ENCODE data around the gene PWWP2A.
"Not testable (repeated sequence)": the region's sequence is repeated elsewhere in the genome, so short reads cannot be mapped to it uniquely, and the experiment has no call there.

The PWWP2A gene

DNA sequence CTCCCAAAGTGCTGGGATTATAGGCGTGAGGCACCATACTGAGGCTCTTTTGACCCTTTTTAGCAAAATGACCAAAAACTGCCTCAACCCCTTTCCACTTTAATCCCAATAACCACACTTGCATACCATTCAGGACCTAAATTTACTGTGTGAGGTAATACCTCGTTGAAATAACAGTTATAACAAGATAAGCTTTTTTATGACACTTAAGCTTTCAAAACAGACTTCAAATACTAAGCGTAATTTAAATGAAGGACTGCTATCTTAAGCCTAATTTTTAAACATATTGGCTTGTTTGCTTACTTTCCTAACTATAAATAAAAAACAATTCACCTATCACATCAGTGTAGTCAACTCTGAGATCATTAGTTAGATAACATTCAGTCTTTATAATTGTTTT is 37.8 kb downstream of the PWWP2A start:
- DNase-seq (ENCODE audit: low read depth): no peak
- TF ChIP-seq, protein P1, sequence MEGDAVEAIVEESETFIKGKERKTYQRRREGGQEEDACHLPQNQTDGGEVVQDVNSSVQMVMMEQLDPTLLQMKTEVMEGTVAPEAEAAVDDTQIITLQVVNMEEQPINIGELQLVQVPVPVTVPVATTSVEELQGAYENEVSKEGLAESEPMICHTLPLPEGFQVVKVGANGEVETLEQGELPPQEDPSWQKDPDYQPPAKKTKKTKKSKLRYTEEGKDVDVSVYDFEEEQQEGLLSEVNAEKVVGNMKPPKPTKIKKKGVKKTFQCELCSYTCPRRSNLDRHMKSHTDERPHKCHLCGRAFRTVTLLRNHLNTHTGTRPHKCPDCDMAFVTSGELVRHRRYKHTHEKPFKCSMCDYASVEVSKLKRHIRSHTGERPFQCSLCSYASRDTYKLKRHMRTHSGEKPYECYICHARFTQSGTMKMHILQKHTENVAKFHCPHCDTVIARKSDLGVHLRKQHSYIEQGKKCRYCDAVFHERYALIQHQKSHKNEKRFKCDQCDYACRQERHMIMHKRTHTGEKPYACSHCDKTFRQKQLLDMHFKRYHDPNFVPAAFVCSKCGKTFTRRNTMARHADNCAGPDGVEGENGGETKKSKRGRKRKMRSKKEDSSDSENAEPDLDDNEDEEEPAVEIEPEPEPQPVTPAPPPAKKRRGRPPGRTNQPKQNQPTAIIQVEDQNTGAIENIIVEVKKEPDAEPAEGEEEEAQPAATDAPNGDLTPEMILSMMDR (IDR thresholded peaks at IDR 0.05; ENCODE audit: control insufficient read depth, insufficient read depth, low read depth, low read length, missing control alignments): no peak
- no peak overlapping the region for H3K4me3 ChIP-seq (ENCODE audit: control insufficient read depth, low read depth, low read length)

GRCh38 chr5:160079753-160080152 is 39.5 kb downstream of the PWWP2A start:
- TF ChIP-seq, protein P1 (IDR thresholded peaks at IDR 0.05; ENCODE audit: control insufficient read depth, insufficient read depth, low read depth, low read length, missing control alignments): no peak
- H3K4me3 ChIP-seq (ENCODE audit: control insufficient read depth, low read depth, low read length): no peak overlapping the region
- no peak for DNase-seq (ENCODE audit: low read depth)

DNA sequence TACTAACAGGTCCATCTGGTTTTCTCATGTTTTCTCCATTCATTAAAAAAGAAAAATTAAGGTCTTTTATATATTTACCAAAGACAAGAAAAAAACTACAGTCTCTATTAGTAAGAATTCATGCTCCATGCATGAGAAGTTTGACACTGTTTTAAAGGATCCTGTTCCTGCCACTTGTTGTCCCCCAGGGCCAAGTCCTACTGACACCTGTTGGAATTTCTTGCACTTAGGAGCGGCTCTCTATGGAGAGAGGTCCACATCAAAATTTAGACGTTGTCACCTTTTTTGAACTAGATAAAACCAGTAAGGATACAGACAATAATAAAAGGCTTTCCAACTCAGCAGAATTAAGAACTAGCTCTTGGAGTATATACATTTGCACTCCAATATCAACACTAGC is 42.3 kb downstream of the PWWP2A start:
- H3K4me3 ChIP-seq (ENCODE audit: control insufficient read depth, low read depth, low read length): no peak overlapping the region
- DNase-seq (ENCODE audit: low read depth): no peak
- TF ChIP-seq, protein P1 (IDR thresholded peaks at IDR 0.05; ENCODE audit: control insufficient read depth, insufficient read depth, low read depth, low read length, missing control alignments): no peak

- DNase-seq (ENCODE audit: low read depth): no peak
- H3K4me3 ChIP-seq (ENCODE audit: control insufficient read depth, low read depth, low read length): no peak overlapping the region
- TF ChIP-seq, protein P1 (IDR thresholded peaks at IDR 0.05; ENCODE audit: control insufficient read depth, insufficient read depth, low read depth, low read length, missing control alignments): no peak
Measured at GRCh38 chr5:160075073-160075472, 44.2 kb downstream of the PWWP2A start.

DNA sequence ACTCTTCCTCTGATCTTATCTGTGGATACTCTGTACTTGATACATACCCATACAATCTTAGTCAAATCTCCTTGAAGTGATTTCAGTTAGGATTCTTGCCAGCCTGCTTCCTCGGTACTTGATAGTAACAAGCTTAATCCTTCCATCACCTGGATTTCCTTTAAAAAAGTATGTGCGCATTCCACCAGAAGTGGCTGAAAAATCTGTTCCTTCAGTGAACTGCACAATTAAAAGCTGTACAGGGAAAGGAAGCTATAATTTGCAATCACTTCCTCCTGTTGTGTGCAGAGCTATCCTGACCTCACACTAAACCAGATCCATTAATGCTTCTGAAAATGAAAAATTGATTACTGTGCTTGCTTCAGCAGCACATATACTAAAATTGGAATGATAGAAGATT is 47.3 kb downstream of the PWWP2A start:
- DNase-seq (ENCODE audit: low read depth): no peak
- H3K4me3 ChIP-seq (ENCODE audit: control insufficient read depth, low read depth, low read length): no peak overlapping the region
- TF ChIP-seq, protein P1 (IDR thresholded peaks at IDR 0.05; ENCODE audit: control insufficient read depth, insufficient read depth, low read depth, low read length, missing control alignments): no peak

GRCh38 chr5:160071516-160071915 is 47.7 kb downstream of the PWWP2A start:
- H3K4me3 ChIP-seq (ENCODE audit: control insufficient read depth, low read depth, low read length): no peak overlapping the region
- no peak for DNase-seq (ENCODE audit: low read depth)

DNA sequence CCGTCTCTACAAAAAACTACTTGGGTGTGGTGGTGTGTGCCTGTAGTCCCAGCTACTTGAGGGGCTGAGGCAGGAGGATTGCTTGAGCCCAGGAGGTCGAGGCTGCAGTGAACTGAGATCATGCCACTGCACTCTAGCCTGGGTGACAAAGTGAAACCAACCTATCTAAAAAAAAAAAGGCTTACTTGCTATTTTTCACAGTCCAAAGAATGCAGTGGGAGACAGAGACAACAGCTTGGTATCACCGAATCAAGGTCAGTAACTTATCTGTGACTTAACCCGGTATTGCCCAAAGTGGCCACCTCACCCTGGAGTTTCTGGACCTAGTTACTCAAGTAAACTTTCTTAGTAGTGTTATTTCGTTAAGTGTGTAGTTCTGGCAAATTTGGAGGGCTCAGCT is 50.1 kb downstream of the PWWP2A start:
- H3K4me3 ChIP-seq (ENCODE audit: control insufficient read depth, low read depth, low read length): not testable (repeated sequence)

More at GRCh38 chr5:160071516-160071915, 47.7 kb downstream of the PWWP2A start:
- TF ChIP-seq, protein P1 (IDR thresholded peaks at IDR 0.05; ENCODE audit: control insufficient read depth, insufficient read depth, low read depth, low read length, missing control alignments): no peak

More for the DNA sequence above, 50.1 kb downstream of the PWWP2A start:
- not testable (repeated sequence) for DNase-seq (ENCODE audit: low read depth)
